Germinal center (tissue), 1 donor: ENCODE data around the gene KCNS3.

ENCODE experiments used
- DNase-seq: peaks from one replicate; pipeline ENCODE4 v3.0.0; 2012; ENCODE audit warnings: mixed read lengths, low spot score

The KCNS3 gene, protein sequence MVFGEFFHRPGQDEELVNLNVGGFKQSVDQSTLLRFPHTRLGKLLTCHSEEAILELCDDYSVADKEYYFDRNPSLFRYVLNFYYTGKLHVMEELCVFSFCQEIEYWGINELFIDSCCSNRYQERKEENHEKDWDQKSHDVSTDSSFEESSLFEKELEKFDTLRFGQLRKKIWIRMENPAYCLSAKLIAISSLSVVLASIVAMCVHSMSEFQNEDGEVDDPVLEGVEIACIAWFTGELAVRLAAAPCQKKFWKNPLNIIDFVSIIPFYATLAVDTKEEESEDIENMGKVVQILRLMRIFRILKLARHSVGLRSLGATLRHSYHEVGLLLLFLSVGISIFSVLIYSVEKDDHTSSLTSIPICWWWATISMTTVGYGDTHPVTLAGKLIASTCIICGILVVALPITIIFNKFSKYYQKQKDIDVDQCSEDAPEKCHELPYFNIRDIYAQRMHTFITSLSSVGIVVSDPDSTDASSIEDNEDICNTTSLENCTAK

GRCh38 chr2:17878281-17879136, at the start of gene KCNS3:
Gene KCNS3, plus strand, starts transcription at chr2:17878667. Its CDS starts 52,342 bp downstream, at chr2:17931009.
- DNase-seq, result peak; percentile 67

DNA sequence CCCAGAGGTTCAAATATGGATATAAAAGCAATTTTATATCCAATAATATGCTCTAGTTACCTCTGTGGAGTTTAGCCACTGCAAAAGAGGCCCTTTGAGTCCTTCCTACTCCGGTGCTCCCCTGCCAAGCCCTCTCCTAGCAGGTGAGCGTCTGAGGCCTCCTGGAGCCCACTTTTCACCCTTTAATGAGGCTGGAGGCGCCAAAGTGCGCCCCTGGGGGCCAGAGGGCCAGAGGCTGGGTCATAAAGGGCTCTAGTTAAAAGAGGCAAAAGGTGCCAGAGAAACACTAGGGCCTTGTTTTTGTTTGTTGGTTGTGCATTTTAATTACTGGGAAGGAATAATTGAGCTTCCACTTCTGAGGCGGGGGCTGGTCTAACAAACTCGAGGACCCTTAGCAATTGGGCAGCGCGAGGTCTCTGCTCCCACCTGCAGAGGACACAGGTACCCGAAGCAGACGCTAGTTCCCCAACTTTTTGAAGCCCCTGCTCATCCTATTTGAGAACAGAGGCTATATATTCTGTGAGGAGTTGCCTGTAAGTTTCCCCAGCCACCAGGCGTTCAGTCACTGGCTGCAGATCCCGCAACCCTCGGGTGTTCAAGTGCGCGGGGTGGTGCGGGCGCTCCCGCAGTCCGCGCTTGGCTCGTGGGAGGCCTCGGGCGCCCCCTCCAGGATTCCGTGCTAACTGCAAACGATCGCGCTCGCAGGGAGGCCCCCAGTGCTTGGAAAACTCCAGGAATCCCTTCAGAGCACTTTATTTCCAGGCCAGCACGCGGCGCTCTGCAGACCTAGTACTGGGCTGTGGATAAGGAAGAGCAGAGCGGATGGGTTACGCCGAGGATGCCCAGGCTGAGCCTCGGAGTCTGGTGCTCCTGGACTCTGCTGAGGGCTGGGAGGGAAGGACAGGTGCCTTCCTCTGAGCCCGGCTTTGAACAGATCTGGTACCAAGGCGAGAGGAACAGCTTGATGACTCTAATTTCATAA, 48.1 kb upstream of the KCNS3 start:
- DNase-seq, result peak; percentile 71

- no peak for DNase-seq
Measured at GRCh38 chr2:17835516-17835915, 43.0 kb upstream of the KCNS3 start.

DNA sequence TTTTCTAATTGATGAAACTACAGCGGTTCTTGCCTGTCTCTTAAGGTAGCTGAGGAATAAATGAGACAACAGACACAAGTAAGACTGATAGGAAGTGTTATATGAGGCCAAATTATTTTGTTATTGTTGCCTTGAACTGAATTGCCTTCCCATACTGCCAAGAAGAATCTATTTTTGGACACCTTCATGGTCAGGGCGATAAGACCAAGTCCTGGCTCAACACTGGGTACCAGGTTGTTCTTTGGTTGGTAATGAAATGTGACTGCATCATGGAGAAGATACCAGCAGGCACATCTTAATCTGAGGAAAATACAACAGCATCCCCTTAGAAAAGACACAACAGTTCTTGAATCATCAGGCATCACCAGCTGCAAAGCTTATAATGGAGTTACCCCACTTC, 38.5 kb upstream of the KCNS3 start:
- no peak for DNase-seq

DNA sequence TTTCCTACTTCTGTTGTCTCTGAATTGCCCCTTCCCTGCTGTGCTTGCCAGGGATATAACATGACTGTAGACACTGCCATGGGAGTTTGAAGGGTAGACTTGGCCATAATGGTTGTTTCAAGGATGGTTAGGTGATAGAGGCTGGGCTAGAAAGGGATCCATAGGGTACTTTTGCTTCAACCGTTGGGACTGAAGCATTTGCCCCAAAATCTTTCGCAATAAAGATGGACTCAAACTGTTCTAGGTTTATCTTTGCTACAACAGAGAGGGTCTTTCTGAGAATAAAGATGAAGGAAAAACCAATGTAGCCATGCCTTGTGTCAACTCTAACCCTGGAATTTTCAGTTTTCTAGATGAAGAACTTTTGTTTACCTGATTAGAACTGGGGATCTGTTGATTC, 35.0 kb upstream of the KCNS3 start:
- DNase-seq, result no peak

- no peak for DNase-seq
Measured at GRCh38 chr2:17845806-17846205, 32.7 kb upstream of the KCNS3 start.

DNA sequence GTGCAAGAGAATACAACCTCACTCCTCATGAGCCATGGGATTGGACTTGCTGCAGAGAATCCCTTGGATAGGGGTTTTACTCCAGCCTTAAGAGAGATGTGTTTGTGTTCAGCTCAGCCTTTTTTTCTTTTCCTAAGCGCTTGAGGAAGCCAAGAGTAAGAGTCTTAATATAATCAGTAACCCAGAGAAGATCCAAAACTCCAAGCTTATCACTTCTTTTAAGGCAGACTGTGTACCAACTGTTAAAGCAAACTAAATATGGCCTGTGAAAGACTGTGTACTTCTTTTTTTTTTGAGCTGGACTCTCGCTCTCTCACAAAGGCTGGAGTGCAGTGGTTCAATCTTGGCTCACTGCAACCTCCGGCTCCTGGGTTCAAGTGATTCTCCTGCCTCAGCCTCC, 31.8 kb upstream of the KCNS3 start:
- no peak for DNase-seq

DNA sequence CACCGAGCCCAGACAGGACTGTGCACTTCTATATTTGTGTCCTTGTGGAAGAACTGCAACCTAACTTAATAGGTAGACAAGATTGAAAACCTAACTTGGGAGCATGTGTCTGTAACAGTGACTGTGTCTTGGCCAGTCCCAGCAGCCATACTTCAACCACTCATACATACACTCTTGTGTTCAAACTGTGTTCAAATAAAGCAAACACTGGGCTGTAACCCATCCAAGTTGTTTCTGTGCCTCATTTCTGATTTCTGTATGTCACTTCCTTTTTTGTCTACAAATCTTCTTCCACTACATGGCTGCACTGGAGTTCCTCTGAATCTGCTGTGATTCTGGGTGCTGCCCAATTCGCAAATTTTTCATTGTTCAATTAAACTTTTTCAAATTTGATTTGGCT, 31.2 kb upstream of the KCNS3 start:
- DNase-seq, result no peak

- DNase-seq, result no peak
Measured at GRCh38 chr2:17849275-17849674, 29.2 kb upstream of the KCNS3 start.

DNA sequence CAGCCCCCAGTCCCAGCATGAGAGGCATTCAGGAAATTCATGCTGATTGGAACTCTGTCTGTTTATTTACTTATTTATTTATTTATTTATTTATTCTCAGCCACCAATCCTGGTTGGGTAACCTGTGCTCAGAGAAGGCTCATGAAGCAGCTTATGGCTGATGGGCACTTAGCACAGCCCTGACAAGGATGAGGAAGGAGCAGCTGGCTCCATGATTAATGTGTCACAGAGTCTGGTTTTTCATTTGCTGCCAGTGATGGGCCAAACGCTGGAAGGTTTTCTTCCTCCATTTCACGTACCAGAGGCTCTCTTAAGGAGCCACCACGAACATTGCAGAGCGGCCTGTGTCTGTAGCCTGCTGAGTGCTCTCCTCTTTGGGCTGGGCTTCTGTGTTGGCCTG, 28.3 kb upstream of the KCNS3 start:
- DNase-seq, result no peak

- DNase-seq, result peak; percentile 63
Measured at GRCh38 chr2:17851731-17852585, 26.5 kb upstream of the KCNS3 start.

GRCh38 chr2:17853799-17854198, 24.7 kb upstream of the KCNS3 start:
- DNase-seq, result no peak

GRCh38 chr2:17857021-17857420, 21.4 kb upstream of the KCNS3 start:
- DNase-seq, result no peak

DNA sequence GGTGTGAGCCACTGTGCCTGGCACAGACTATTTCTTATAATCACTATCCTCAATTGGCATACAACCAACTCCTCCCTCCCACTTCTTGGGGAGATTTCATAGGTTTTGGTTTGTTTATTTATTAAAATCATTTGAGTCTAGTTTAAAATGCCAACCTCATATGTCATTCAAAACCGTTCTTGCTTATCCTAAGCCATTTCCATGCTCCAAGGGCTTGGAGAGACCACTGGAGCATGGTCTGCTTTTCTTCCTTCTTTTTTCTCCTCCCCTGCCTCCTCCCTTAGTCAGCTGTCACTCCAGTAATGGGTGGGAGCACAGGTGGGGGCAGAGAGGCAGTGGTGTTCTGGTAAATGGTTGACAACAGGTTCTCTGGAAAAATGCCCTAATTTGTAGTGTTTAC, 20.4 kb upstream of the KCNS3 start:
- DNase-seq, result no peak

DNA sequence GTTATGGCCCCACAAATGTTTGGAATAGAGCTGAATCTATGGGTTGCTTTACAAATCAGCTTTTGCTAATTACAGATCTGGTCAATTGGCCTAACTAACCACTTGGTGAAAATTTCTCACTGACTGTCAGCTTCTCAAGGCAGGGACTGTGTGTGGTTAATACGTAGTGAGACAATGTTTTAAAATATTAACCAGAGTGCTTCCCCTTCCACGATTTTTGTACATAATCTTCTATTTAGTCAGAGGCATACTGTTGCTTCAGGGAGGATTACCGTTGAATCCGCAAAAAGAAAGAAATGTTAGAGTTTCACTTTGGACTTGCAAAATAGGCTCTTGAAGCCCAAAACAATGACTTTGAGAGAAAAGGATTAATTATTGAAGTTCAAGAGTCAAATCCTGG, 14.9 kb upstream of the KCNS3 start:
- no peak for DNase-seq

- DNase-seq, result no peak
Measured at GRCh38 chr2:17864676-17865075, 13.8 kb upstream of the KCNS3 start.

DNA sequence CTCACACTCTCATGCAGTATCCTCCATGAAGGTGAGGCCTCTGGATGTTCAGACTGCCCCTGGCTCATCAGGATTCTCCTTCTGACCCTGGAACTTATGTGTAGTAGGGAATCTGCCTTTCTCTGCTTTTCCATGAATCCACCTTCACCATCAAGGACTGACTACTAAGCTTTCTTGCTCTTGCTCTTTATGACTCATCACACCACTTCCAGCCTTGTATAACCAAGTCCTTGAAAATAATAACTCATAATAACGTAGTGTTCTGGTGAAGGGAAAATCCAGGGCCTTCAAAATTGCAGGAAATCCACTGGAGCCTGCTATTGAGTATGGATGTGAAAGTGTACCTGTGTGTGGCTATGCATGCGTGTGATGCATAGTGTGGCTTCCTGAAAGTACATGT, 11.3 kb upstream of the KCNS3 start:
- DNase-seq, result no peak

DNA sequence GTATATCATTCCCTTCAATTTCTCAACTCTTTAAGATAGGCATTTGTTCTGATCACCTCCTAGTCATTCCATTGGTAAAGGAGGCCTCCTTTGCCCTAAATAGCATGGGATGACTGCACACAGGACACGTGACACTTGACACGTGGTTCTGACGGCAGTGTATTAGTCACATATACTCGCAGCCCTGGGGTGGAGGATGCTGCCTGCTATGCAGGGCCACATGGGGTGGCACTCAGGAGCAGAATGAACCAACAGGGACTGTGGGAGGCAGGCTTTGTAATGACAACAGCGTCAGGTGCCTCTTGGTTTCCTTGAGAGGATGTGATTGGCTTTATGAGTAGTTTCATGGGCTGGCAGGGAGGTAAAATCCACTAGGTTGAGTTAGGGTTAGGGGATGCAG, 9.3 kb upstream of the KCNS3 start:
- DNase-seq, result no peak

GRCh38 chr2:17871639-17872038, 6.8 kb upstream of the KCNS3 start:
- no peak for DNase-seq

DNA sequence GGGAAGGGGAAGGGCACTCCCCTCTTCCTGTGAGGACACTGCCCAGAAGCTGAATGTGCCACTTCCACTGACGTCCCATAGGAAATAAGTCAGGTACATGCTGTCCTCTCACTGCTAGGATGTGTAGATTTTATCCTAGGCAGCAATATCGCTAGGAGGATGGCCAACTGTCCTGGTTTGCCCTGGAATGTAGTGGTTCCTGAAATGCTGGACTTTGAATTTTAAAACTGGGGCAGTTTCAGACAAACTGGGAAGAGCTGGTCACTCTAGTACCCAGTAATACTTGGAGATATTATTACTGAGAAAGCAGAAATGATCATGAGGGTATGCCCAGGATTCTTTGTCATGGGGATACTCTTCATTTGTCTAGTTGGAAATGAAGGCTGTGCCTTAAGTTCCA, 5.4 kb upstream of the KCNS3 start:
- no peak for DNase-seq

DNA sequence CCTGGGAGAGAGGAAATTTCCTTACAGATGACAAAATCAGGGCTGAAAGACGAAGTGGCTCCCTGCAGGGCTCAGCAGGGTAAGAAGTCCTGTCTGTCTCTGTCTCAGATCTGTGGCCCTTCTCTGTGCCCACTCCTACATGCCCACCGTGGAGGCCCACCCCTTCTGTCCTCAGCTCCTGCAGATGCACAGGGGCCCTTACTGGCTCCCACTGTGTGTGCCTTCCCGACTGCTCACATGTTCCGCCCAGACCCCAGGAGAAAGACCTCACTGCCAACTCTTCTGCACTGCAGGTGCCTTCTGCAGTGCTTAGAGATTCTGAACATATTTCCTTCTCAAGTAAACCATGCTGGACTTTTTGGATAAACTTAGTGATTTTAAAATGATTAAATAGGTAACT, 1.9 kb upstream of the KCNS3 start:
- no peak for DNase-seq
